NB4 (cell line): ENCODE measurements around the gene ENAH.
"Not testable (repeated sequence)": the region's sequence is repeated elsewhere in the genome, so short reads cannot be mapped to it uniquely, and the experiment has no call there.

ENCODE experiments used
- DNase-seq: peaks from one replicate; pipeline ENCODE4 v3.0.0; 2010; ENCODE audit warnings: low read depth
- H3K4me3 ChIP-seq: one replicate; pipeline ENCODE4 v1.5.1; 2011; ENCODE audit warnings: mild to moderate bottlenecking, low read depth, low read length, moderate library complexity
- MYC ChIP-seq: IDR thresholded peaks from 2 replicates; pipeline ENCODE4 v1.6.1; 2011; ENCODE audit warnings: low read depth, low read length
- POLR2A ChIP-seq: IDR thresholded peaks from 2 replicates; pipeline ENCODE4 v1.6.1; 2011; ENCODE audit warnings: mild to moderate bottlenecking; ENCODE audit not compliant: insufficient read length; ENCODE audit errors: extremely low read depth
- TF ChIP-seq, protein P1 (sequence below): IDR thresholded peaks from 2 replicates; pipeline ENCODE4 v1.6.1; 2011; ENCODE audit warnings: low read depth, low read length
- TF ChIP-seq, protein P2 (sequence below): IDR thresholded peaks from one replicate; pipeline ENCODE4 v1.5.1; 2012; ENCODE audit warnings: low read depth, low read length

The ENAH gene

DNA sequence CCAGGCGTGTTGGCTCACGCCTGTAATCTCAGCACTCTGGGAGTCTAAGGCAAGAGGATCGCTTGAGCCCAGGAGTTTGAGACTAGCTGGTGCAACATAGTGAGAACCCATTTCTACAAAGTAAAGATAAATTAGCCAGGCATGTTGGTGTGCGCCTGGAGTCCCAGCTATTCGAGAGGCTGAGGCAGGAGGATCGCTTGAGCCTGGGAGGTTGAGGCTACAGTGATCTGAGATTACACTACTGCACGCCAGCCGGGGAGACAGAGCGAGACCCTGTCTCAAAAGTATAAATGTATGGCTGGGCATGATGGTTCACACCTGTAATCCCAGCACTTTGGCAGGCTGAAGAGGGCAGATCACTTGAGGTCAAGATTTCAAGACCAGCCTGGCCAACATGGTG is 173.6 kb downstream of the ENAH start:
- H3K4me3 ChIP-seq = no peak overlapping the region

DNA sequence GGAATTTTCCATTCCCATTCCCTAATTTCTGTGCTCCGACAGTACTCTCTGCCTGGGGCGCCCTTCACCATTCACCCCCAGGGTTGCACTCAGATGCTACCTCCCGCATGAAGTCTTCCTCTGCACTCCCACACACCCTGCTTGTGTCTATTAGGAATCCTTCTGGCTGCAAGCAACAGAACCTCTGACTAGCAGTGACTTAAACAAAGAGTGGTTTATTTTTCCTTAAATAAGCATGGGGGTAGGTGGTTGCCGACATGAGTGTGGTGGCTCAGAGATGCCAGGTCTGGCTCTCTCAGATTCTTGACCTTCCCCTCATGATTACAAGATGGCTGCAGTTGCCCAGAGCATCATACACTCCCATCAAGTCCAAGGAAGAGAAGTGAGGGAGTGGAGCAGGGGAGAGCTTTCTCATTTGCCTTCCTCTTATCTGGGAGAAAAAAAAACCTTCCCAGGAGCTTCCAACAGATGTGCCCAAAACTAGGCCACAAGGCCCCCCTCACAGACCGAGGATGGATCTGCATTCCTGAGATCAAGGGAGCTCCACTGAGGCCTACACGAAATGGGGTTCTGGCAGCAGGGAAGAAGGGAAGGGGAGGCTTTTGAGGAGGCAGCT is 175.5 kb downstream of the ENAH start:
- TF ChIP-seq, protein P1, sequence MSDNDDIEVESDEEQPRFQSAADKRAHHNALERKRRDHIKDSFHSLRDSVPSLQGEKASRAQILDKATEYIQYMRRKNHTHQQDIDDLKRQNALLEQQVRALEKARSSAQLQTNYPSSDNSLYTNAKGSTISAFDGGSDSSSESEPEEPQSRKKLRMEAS = no peak
- TF ChIP-seq MYC = no peak
- TF ChIP-seq POLR2A = no peak
- TF ChIP-seq, protein P2, sequence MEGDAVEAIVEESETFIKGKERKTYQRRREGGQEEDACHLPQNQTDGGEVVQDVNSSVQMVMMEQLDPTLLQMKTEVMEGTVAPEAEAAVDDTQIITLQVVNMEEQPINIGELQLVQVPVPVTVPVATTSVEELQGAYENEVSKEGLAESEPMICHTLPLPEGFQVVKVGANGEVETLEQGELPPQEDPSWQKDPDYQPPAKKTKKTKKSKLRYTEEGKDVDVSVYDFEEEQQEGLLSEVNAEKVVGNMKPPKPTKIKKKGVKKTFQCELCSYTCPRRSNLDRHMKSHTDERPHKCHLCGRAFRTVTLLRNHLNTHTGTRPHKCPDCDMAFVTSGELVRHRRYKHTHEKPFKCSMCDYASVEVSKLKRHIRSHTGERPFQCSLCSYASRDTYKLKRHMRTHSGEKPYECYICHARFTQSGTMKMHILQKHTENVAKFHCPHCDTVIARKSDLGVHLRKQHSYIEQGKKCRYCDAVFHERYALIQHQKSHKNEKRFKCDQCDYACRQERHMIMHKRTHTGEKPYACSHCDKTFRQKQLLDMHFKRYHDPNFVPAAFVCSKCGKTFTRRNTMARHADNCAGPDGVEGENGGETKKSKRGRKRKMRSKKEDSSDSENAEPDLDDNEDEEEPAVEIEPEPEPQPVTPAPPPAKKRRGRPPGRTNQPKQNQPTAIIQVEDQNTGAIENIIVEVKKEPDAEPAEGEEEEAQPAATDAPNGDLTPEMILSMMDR = no peak
- H3K4me3 ChIP-seq = no peak overlapping the region
- no peak for DNase-seq

More for the DNA sequence above, 173.6 kb downstream of the ENAH start:
- no peak for DNase-seq
- no peak for TF ChIP-seq MYC
- TF ChIP-seq, protein P1 = no peak
- no peak for TF ChIP-seq POLR2A
- TF ChIP-seq, protein P2 = no peak

GRCh38 chr1:225476538-225476988 is 176.4 kb downstream of the ENAH start:
- no peak for DNase-seq
- no peak overlapping the region for H3K4me3 ChIP-seq
- TF ChIP-seq MYC = no peak
- TF ChIP-seq, protein P2 = no peak
- TF ChIP-seq, protein P1 = no peak
- TF ChIP-seq POLR2A = no peak

DNA sequence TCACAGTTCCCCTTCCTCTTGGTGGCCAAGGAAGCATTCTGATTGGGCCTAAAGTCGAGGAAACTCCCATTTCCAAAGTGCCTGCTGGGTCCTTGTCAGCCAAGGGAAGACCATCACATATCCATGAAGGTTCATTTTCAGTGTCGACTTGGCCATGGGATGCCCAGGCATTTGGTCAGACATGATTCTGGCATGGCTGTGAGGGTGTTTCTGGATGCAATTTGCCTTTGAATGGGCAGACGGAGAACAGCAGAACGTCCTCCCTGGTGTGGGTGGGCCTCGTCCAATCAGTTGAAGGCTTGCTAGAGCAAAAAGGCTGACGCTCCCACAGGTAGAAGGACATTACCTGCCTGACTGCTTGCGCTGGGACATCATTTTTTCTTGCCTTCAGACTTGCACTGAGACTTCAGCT is 176.8 kb downstream of the ENAH start:
- no peak overlapping the region for H3K4me3 ChIP-seq
- DNase-seq = no peak
- TF ChIP-seq, protein P1 = no peak

GRCh38 chr1:225474986-225475820 is 177.7 kb downstream of the ENAH start:
- no peak for TF ChIP-seq MYC
- TF ChIP-seq, protein P2 = peak; percentile 98
- DNase-seq = peak; percentile 72
- H3K4me3 ChIP-seq = no peak overlapping the region

DNA sequence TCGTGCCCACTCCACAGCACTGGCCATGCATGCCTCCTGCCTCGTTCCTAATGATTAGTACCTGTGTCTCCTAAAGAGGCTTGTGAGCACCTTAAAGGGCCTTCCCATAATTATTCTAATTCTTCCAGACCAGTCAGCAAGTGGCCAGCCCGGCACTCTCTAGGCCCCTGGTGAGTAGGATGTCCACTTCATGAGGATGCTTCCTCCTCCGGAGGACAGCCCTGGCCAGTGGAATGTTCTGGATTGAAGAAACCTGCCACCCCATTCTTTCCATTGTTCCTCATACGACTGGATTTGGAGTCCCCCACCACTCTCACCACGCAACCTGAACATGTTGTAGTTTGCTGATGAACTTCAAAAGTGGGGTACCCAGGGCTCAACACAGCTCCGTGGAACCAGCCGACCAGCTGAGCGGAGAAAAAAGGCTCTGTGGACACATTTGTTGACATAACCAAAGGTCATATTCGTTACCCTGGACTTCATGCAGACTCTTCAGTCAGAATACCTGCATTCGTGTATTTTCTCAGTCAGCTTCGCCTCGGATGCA is 178.4 kb downstream of the ENAH start:
- H3K4me3 ChIP-seq = no peak overlapping the region

GRCh38 chr1:225473676-225474438 is 179.1 kb downstream of the ENAH start:
- H3K4me3 ChIP-seq, DNase-seq: not testable (repeated sequence)

More for the DNA sequence above, 178.4 kb downstream of the ENAH start:
- TF ChIP-seq, protein P2 = no peak
- TF ChIP-seq POLR2A (no peak), MYC (no peak)
- TF ChIP-seq, protein P1 = no peak
- DNase-seq = no peak

GRCh38 chr1:225473266-225473665 is 179.7 kb downstream of the ENAH start:
- H3K4me3 ChIP-seq = not testable (repeated sequence)

More at GRCh38 chr1:225473266-225473665, 179.7 kb downstream of the ENAH start:
- DNase-seq = not testable (repeated sequence)
